DMS153 (cell line): ENCODE measurements around the gene VAV1.
"Not testable (repeated sequence)": the region's sequence is repeated elsewhere in the genome, so short reads cannot be mapped to it uniquely, and the experiment has no call there.

Source experiments
- DNase-seq: peaks from one replicate; lab custom pipeline; 2025; lab: John Stamatoyannopoulos, UW

Gene VAV1

DNA sequence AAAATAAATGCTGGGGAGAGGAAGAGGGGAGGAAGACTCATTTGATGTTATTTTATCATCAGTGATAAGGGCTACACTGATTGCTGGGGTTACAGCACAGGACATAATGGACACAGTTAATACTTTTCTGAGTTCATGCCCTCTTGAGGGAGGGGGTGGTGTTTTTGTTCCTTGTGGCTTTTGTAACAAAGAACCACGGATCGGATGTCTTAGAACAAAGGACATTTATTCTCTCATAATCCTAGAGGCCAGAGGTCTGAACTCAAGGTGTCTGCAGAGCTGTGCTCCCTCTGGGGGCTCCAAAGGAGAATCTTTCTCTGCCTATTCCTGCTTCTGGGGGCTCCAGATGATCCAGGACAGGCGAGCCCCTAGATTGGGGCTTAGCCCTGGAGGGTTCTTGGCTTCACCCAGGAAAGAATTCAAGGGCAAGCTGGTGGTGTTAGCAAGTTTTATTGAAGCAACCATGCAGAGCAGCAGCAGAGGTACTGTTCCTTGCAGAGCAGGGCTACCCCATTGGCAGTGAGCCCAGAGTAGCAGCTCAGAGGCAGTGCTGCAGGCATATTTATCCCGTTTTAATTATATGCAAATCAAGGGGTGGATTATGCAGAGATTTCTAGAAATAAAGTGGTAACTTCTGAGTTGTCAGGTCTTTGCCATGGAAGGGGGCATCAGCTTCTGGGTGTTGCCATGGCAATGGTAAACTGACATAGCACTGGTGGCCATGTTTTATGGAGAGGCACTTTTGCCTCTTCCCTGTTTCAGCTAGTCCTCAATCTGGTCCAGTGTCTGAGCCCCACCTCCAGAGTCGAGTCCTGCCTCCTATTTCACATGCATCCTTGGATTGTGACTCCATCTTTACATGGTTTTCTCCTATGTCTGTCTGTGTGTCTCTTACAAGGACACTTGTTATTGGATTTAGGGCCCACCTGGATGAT lies 18.0 kb downstream of the VAV1 start:
- no peak for DNase-seq

- DNase-seq = no peak
Measured at GRCh38 chr19:6791237-6791636, 18.7 kb downstream of the VAV1 start.

- DNase-seq = no peak
Measured at GRCh38 chr19:6793411-6793810, 20.9 kb downstream of the VAV1 start.

GRCh38 chr19:6793973-6794372 lies 21.5 kb downstream of the VAV1 start:
- no peak for DNase-seq

GRCh38 chr19:6794686-6795431 lies 22.4 kb downstream of the VAV1 start:
- DNase-seq = no peak

- no peak for DNase-seq
Measured at GRCh38 chr19:6796278-6796677, 23.8 kb downstream of the VAV1 start.

GRCh38 chr19:6797646-6798045 lies 25.1 kb downstream of the VAV1 start:
- no peak for DNase-seq

DNA sequence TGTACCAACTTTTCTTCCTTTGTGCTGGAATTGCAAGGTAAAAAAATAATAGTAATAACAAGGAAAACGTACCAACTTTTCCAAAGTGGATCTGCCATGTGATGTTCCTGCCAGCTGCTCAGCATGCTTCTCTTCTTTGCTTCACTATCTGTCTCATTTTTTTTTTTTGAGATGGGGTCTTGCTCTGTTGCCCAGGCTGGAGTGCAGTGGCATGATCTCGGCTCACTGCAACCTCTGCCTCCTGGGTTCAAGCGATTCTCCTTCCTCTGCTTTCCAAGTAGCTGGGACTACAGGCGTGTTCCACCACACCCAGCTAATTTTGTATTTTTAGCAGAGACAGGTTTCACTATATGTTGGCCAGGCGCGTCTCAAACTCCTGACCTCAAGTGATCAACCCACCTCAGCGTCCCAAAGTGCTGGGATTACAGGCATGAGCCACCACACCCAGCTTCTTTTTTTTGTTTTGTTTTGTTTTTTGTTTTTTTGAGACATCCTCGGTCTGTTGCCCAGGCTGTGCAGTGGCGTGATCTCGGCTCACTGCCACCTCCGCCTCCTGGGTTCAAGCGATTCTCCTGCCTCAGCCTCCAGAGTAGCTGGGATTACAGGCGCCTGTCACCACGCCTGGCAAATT lies 27.8 kb downstream of the VAV1 start:
- DNase-seq = not testable (repeated sequence)

- peak; percentile 55 for DNase-seq
Measured at GRCh38 chr19:6800991-6801484, 28.5 kb downstream of the VAV1 start.

- DNase-seq = peak; percentile 80
Measured at GRCh38 chr19:6801485-6802086, 29.1 kb downstream of the VAV1 start.

- DNase-seq = peak; percentile 86
Measured at GRCh38 chr19:6802336-6803035, 30.0 kb downstream of the VAV1 start.

DNA sequence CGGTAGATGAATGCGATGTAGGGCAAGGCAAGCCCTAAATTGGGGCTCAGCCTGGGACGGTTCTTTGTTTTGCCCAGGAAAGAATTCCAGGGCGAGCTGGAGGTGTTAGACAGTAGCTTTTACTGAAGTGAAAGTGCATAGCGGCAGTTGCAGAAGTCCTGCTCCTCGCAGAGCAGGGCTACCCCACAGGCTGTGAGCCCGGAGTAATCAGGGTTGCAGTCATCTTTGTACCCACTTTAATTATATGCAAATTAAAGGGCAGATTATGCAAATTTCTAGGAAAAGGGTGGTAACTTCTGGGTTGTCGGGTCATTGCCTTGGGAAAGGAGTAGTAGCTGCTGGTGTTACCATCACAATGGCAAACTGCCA lies 30.5 kb downstream of the VAV1 start:
- no peak for DNase-seq

GRCh38 chr19:6806488-6806887 lies 34.0 kb downstream of the VAV1 start:
- DNase-seq = no peak

DNA sequence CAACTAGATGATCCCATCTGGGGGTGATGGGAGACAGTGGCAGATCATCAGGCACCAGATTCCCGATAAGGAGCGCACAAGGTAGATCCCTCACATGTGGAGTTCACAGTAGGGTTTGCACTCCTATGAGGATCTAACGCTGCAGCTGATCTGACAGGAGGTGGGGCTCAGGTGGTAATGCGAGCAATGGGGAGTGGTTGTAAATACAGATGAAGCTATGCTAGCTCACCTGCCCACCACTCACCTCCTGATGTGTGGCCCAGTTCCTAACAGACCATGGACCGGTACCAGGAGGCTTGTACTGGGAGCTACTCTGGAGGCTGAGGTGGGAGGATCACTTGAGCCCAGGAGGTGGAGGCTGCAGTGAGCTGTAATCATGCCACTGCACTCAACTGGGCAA lies 34.8 kb downstream of the VAV1 start:
- no peak for DNase-seq

- DNase-seq = no peak
Measured at GRCh38 chr19:6808494-6808893, 36.0 kb downstream of the VAV1 start.

DNA sequence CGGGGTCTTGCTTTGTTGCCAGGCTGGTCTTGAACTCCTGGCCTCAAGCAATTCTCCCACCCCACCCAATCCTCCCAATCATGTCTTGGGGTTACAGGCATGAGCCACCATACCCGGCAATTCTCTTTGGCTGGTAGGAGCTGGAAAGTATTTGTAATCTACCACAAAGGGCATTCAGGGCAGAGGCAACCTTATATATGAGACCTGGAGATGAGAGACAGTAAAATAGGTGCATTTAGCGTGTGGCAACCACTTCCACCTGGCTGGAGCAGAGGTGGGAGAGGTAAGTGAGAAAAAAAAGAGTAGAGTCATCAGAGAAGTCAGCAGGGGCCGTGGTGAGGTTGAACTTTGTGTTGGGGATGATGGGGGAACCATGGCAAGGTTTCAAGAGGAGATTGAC lies 36.8 kb downstream of the VAV1 start:
- no peak for DNase-seq

DNA sequence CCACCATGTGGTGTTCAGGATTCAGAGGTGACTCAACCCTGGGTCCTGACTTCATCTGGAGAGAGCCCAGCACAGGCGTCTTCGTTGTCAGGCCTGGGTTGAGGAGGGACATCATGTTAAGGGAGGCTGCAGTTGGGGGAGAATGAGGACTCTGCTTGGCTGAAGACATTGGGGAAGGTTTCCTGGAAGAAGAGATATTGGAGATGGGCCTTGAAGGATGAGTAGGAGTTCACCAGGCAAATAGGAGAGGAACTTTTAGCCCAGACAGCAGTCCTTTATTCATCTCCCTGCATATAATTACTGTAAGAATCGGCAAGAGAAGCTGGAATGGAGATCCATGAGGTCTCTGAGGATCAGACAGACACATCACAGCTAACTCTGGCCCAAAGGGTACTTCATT lies 38.9 kb downstream of the VAV1 start:
- DNase-seq = no peak

GRCh38 chr19:6811906-6812305 lies 39.4 kb downstream of the VAV1 start:
- DNase-seq = peak; percentile 39

GRCh38 chr19:6812612-6813011 lies 40.1 kb downstream of the VAV1 start:
- DNase-seq = no peak

GRCh38 chr19:6813659-6814058 lies 41.2 kb downstream of the VAV1 start:
- no peak for DNase-seq

DNA sequence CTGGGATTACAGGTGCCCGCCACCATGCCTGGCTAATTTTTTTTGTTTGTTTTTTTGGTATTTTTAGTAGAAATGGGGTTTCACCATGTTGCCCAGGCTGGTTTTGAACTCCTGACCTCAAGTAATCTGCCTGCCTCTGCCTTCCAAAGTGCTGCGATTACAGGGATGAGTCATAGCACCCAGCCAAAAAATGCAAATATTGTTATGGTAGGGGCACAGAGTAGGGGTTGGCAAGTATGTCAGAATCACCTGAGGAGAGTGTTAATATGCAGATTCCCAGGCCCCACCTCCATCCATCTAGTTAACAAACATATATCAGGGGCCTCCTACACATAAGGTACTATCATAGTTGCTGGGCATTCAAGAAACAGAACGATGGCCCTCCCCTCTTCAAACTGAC lies 44.7 kb downstream of the VAV1 start:
- DNase-seq = no peak

DNA sequence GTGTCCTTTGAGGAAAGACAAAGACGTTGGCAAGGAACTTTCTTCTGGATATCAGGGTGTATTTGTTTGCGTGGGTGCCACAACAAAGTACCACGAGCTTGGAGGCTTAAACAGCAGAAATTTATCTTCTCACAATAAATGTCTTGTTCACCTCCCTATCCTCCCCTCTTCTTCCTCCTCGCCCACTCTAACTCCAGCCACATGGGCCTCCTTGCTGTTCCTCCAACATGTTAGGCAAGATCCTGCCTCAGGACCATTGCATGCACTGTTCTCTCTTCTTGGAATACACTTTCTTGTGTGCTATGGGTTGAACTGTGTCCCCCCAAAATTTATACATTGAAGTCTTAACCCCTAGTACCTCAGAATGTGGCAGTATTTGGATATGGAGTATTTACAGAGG lies 45.7 kb downstream of the VAV1 start:
- DNase-seq = no peak
